HS-27A (cell line): ENCODE data around the gene USH2A.

Experiments
- DNase-seq: peaks from one replicate; pipeline ENCODE4 v3.0.0-alpha.2; 2012; ENCODE audit warnings: low read depth, missing footprints

The USH2A gene

DNA sequence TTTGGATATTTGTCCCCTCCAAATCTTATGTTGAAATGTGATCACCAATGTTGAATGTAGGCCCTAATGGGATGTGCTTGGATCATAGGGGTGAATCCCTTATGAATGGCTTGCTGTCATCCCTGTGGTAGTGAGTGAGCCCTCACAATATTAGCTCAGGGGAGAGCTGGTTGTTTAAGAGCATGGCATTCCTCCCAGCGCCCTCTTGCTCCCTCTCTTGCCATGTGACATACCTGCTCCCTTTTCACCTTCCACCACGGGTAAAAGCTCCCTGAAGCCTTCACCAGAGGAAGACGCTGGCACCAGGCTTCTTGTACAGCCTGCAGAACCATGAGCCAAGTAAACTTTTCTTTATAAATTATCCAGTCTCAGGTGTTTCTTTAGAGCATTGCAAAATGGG lies 550.6 kb downstream of the USH2A start:
- DNase-seq = no peak

DNA sequence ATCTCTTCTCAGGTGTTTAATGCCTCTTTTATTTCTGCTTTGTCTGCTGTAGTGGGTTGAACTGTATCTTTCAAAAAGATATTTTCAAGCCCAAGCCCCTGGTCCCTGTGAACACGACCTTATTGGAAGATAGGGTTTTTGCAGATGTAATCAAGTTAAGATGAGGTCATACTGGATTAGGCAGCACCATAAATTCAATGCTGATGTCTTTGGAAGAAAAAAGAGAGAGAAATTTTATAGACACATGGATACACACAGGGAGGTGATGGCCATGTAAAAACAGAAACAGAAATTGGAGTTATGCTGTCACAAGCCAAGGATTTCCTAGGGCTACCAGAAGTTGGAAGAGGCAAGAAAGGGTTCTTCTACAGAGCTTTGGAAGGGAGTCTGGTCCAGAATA lies 554.7 kb downstream of the USH2A start:
- no peak for DNase-seq

DNA sequence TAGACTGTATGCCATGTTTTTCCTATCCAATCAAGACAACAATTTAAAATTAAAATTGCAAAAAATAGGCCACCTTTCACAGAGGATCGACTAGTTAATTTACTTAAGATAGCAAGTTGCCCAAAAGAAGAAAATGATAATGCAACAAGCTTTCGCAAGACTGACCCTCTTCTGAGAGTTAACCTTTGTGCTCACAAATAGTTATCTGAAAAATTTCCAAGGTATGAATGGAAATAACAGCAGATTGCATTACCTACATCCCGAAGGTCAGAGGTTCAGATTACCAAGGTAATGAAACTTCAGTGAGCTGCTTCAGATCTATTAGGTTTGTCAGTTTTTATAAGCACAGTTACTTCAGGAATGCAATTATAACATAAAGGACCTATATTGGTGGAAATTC lies 558.2 kb downstream of the USH2A start:
- no peak for DNase-seq

GRCh38 chr1:215863796-215864195 lies 559.5 kb downstream of the USH2A start:
- DNase-seq = no peak

DNA sequence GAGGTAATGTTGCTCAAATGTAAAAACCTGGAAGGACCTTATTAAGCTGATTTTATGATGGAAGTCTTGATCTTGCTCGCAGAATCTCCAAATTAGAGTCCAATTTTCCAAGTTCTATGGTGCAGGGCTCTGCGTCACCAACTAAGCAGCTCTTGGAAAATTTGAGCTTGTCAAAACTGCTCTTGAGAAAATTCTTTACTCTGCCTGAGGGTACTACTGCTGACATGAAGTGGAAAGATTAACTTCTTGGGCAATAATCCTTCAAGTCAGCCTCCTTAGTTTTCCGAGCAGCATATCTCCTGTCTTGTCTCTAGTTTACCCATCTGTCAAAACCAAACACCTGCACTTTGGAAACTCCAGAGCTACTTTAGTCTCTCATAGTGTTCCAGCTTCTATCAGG lies 562.4 kb downstream of the USH2A start:
- DNase-seq = no peak

GRCh38 chr1:215857317-215857716 lies 565.9 kb downstream of the USH2A start:
- DNase-seq = no peak

DNA sequence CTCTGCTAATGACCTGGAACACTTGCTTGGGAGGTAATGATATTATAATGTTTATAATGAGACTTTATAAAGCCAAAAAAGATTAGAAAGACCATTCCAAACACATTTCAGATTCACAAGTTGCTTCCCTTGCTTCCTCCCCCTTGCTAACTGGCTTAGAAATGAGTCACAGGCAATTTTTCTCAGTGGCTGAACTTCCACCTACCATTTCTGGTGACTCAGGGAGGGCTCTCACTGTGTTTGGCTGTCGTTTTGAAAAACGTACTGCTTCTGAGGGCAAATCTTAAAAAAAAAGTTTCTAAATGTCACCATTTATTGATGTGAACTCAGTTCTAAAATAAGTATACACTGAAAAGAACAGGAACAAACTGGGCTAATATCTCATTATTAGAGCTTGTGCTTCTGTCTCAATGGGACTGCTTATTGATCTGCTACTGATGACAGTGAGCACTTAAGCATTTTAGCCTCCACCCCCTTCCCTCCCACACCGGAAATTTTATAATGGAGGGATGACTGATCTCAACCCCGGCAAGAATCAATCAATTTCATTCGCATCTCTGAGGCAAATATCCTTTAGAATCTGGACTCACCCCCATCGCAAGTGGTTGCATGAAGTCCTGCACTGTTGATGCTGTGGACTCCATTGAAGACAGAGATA lies 577.9 kb downstream of the USH2A start:
- DNase-seq = peak; percentile 59

GRCh38 chr1:215844777-215845176 lies 578.5 kb downstream of the USH2A start:
- no peak for DNase-seq

DNA sequence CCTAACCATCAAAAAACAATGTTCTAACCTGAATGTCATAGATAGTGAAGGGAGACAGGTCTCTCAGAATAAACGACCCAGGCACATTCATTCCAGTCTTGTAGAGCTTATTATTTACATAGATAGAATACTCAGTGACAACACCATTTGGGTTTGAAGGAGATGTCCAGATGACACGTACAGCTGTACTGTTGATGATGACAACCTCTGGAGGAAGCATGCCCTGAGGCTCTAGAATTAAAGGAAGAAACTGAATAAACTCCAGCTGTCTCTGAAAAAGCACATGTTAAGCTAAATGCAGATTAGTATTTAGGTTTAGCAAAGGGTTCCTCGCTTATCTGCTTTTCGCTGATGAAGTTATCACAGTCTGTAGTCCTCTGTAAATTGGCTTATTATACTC lies 579.0 kb downstream of the USH2A start:
- DNase-seq = no peak

- no peak for DNase-seq
Measured at GRCh38 chr1:215842905-215843304, 580.3 kb downstream of the USH2A start.

DNA sequence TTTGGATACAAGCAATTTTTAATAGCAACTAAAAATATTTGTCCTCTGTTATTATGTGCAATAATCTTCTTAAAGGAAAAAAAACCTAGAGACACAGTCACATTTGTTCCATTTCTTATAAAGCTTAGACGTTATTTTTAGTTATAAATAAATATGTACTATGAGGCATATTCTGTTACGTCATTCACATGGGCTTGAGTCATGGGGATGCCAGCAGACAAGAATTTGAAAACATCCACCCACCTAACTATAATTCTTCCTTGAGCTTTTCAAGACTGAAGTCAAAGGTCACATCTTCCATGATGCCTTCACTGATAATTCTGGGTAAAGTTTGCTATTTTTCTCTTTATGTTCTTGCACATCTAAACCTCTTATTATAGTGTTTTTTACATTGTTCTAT lies 587.3 kb downstream of the USH2A start:
- DNase-seq = no peak

GRCh38 chr1:215833941-215834729 lies 589.1 kb downstream of the USH2A start:
- DNase-seq = no peak

DNA sequence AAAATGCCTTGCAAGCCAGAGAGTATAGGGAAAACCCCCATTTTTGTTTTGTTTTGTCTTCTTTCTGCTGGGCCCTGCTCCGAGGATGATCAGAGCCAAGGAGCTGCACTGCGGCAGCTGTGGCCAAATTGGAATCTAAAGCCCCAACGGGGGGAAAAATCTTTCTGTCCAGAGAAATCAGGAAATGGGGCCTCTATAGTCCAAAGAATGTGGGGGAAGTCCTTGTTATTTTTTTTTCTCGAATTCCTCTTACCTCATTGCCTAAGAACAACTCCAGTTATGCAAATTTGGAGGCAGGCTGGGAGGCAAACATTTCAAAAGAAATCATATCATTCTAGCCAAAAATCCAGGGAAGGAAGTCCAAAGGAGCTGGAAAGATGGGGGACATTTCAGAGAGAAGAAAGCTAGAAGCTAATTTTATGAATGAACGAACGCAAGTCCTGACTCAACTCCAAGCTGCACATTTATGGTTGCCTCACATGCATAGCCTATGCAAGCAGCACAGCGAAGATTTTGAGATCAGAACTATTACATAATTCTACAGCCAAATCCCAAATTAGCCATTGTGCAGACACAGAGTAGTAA lies 592.9 kb downstream of the USH2A start:
- no peak for DNase-seq

DNA sequence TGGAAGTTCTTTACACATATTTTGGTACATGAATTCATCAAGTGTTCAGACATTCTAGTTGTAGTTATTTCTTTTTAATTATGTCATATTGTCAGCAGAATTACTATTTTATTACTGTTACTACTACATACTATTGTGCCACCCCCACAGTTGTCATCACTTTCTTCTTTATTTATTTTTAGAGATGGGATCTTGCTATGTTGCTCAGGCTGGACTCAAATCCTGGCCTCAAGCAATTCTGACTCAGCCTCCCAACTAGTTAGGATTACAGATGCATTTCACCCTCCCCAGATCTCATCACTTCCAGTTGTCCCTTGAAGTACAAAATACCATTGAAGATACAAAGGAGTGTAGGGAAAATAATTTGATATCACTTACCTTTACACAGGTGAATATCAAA lies 598.2 kb downstream of the USH2A start:
- DNase-seq = no peak

DNA sequence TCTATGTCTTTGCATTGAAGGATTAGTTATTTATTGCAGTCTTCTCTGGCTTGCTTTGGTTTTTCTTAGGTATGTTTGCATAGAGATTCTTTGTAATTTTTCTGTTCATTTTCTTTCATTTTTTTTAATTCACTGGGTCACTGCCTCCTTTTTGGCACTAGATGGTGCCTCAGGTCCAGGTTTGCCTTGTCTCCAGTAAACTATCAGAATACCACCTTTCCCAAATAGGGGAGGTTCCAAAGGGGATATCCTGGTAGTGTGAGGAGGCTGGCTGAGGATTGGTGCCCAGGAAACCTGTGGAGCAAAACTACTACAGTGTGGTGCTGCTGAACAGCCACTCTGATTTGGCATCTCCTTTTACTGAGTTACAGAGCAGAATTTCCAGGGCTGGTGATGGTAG lies 599.0 kb downstream of the USH2A start:
- no peak for DNase-seq

- DNase-seq = peak; percentile 50
Measured at GRCh38 chr1:215819114-215819513, 604.1 kb downstream of the USH2A start.

DNA sequence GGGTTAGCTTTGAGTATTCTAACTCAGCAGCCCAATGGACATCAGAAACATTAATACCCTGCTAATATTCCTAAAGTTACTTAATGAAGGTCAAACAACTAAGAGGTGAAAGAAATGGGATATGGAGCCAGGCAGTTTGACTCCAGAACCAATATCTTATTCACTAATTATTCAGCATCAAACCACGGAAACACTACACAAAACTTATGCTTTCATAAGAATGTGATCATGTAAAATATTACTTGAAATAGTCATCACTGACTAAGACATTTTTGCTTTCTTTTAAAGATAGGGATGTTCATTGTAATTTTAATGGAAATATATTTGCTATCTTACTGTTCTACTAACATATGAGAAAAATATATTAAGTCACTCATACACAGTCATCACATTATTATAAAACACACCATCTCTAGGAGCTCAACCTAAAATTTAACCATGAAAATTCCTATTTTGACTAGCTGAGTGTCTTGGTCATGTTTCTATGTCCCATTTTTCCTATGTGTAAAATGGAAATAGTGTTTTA lies 615.3 kb downstream of the USH2A start:
- DNase-seq = no peak

GRCh38 chr1:215807218-215807617 lies 616.0 kb downstream of the USH2A start:
- no peak for DNase-seq

GRCh38 chr1:215797859-215798258 lies 625.4 kb downstream of the USH2A start:
- no peak for DNase-seq

DNA sequence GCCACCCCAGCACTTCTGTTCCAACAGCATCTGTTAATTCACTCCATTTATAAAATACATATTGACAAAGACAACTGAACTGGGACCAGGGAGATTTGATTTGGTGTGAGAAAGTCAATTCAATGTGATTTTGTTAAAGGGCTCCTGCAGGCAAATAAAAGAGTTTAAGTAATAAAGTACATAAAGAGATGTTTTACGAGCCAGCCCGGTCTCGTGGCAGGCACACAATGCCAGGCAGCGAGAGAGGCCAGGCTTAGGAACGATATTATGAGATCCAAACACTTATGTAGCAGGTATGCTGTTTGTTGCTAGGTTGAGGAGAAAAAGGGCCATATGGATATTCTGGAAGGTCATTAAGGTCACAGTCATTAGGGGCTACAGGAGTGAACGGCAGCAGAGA lies 629.1 kb downstream of the USH2A start:
- no peak for DNase-seq

GRCh38 chr1:215793180-215793579 lies 630.1 kb downstream of the USH2A start:
- DNase-seq = peak; percentile 82

DNA sequence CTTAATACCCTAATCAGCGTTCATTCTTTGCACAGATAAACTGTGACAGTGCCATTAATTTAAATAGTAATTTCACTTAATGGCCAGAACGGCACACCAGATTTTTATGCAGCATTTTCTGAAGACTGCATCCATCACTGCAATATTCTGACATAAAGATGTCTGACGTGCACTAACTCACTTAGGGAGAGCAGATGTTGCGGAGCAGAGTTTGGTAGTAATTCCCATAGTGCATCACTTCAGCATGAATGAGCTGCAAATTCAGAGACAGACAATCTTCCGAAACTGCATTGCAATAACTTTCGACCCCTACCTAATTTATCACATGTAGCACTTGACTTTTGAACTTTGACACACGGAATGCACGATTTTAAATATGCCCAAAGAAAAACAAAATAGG lies 630.8 kb downstream of the USH2A start:
- DNase-seq = no peak

GRCh38 chr1:215789981-215790380 lies 633.3 kb downstream of the USH2A start:
- DNase-seq = no peak
